Mononuclear cell (primary cell): ENCODE data around the gene SLC24A3. TPM values are rescaled to one million over a fixed set of nuclear protein-coding genes. Genes with fewer than 3 reads are reported as not detected.

Experiments
- H3K27me3 ChIP-seq: 2 replicates; pipeline ENCODE4 v1.6.0; 2011; ENCODE audit warnings: low read length, control low read depth; ENCODE audit not compliant: insufficient read depth
- H3K4me1 ChIP-seq: 2 replicates; pipeline ENCODE4 v1.5.1; 2011; ENCODE audit warnings: mild to moderate bottlenecking, low read length, control low read depth; ENCODE audit not compliant: insufficient read depth
- H3K4me3 ChIP-seq: 2 replicates; pipeline ENCODE4 v1.5.1; 2011; ENCODE audit warnings: mild to moderate bottlenecking, low read length, moderate library complexity
- H3K9me3 ChIP-seq: 2 replicates; pipeline ENCODE4 v1.5.1; 2011; ENCODE audit warnings: low read depth, mild to moderate bottlenecking, control low read depth, low read length
- total RNA-seq: library from RNA; depleted of rRNA; stranded (reverse); fragments of >200 nt; gene quantifications from one replicate; pipeline ENCODE4 v1.2.3, GENCODE V29; 2012

SLC24A3 gene
- total RNA-seq, 1 donor = 1.0 TPM

- Histone ChIP-seq H3K4me1 (peaks cover 48% of the 10 kb centered on the region), H3K4me3 (no peak overlapping the region), H3K27me3 (no peaks in the 10 kb centered on the region), H3K9me3 (no peaks in the 10 kb centered on the region)
Measured at GRCh38 chr20:19253916-19254820, 41.7 kb downstream of the SLC24A3 start.

- H3K27me3 ChIP-seq = no peaks in the 10 kb centered on the region
- no peak overlapping the region for H3K4me3 ChIP-seq
- peaks cover 48% of the 10 kb centered on the region for H3K4me1 ChIP-seq
- H3K9me3 ChIP-seq = no peaks in the 10 kb centered on the region
Measured at GRCh38 chr20:19254956-19255355, 42.5 kb downstream of the SLC24A3 start.

GRCh38 chr20:19256085-19256484 lies 43.6 kb downstream of the SLC24A3 start:
- Histone ChIP-seq H3K9me3 (no peaks in the 10 kb centered on the region), H3K4me3 (no peak overlapping the region), H3K27me3 (no peaks in the 10 kb centered on the region), H3K4me1 (peaks cover 55% of the 10 kb centered on the region)

- Histone ChIP-seq H3K4me1 (peaks cover 45% of the 10 kb centered on the region), H3K4me3 (no peak overlapping the region), H3K9me3 (no peaks in the 10 kb centered on the region), H3K27me3 (no peaks in the 10 kb centered on the region)
Measured at GRCh38 chr20:19256906-19257595, 44.6 kb downstream of the SLC24A3 start.

- H3K27me3 ChIP-seq = no peaks in the 10 kb centered on the region
- no peak overlapping the region for H3K4me3 ChIP-seq
- H3K9me3 ChIP-seq = no peaks in the 10 kb centered on the region
- peaks cover 37% of the 10 kb centered on the region for H3K4me1 ChIP-seq
Measured at GRCh38 chr20:19257865-19258264, 45.4 kb downstream of the SLC24A3 start.

GRCh38 chr20:19259141-19259591 lies 46.7 kb downstream of the SLC24A3 start:
- Histone ChIP-seq H3K4me1 (peaks cover 24% of the 10 kb centered on the region), H3K4me3 (no peak overlapping the region), H3K9me3 (no peaks in the 10 kb centered on the region), H3K27me3 (no peaks in the 10 kb centered on the region)

GRCh38 chr20:19260412-19261090 lies 48.1 kb downstream of the SLC24A3 start:
- Histone ChIP-seq H3K9me3 (no peaks in the 10 kb centered on the region), H3K4me1 (peaks cover 16% of the 10 kb centered on the region), H3K4me3 (no peak overlapping the region), H3K27me3 (no peaks in the 10 kb centered on the region)

GRCh38 chr20:19264191-19264590 lies 51.7 kb downstream of the SLC24A3 start:
- H3K27me3 ChIP-seq = no peaks in the 10 kb centered on the region
- peaks cover 7% of the 10 kb centered on the region for H3K4me1 ChIP-seq

GRCh38 chr20:19265646-19266374 lies 53.4 kb downstream of the SLC24A3 start:
- Histone ChIP-seq H3K27me3 (no peaks in the 10 kb centered on the region), H3K4me3 (no peak overlapping the region), H3K4me1 (peaks cover 3% of the 10 kb centered on the region), H3K9me3 (no peaks in the 10 kb centered on the region)

More at GRCh38 chr20:19264191-19264590, 51.7 kb downstream of the SLC24A3 start:
- no peak overlapping the region for H3K4me3 ChIP-seq
- no peaks in the 10 kb centered on the region for H3K9me3 ChIP-seq

- no peaks in the 10 kb centered on the region for H3K9me3 ChIP-seq
- peaks cover 3% of the 10 kb centered on the region for H3K4me1 ChIP-seq
- no peaks in the 10 kb centered on the region for H3K27me3 ChIP-seq
- no peak overlapping the region for H3K4me3 ChIP-seq
Measured at GRCh38 chr20:19268426-19268825, 56.0 kb downstream of the SLC24A3 start.

GRCh38 chr20:19269737-19270340 lies 57.4 kb downstream of the SLC24A3 start:
- peaks cover 5% of the 10 kb centered on the region for H3K4me1 ChIP-seq
- H3K9me3 ChIP-seq = no peaks in the 10 kb centered on the region
- no peaks in the 10 kb centered on the region for H3K27me3 ChIP-seq
- H3K4me3 ChIP-seq = no peak overlapping the region

GRCh38 chr20:19271879-19272651 lies 59.6 kb downstream of the SLC24A3 start:
- Histone ChIP-seq H3K9me3 (no peaks in the 10 kb centered on the region), H3K4me3 (no peak overlapping the region), H3K4me1 (peaks cover 7% of the 10 kb centered on the region), H3K27me3 (no peaks in the 10 kb centered on the region)

- H3K4me1 ChIP-seq = peaks cover 14% of the 10 kb centered on the region
- no peaks in the 10 kb centered on the region for H3K9me3 ChIP-seq
- H3K27me3 ChIP-seq = no peaks in the 10 kb centered on the region
- no peak overlapping the region for H3K4me3 ChIP-seq
Measured at GRCh38 chr20:19272976-19273654, 60.7 kb downstream of the SLC24A3 start.
